SU-DHL-6 (cell line): ENCODE data around the gene KRT79.
"Not testable (repeated sequence)": the region's sequence is repeated elsewhere in the genome, so short reads cannot be mapped to it uniquely, and the experiment has no call there.

Experiments used
- H2AFZ ChIP-seq: fragments of 200-600 bp; sonication (generic); 2 replicates; pipeline ENCODE4 v1.6.1; 2014; ENCODE audit warnings: low read depth, mild to moderate bottlenecking, moderate library complexity, mixed read lengths, antibody characterized with exemption, low read length; ENCODE audit not compliant: severe bottlenecking
- H3F3A ChIP-seq: fragments of 200-600 bp; shearing (Covaris generic); 2 replicates; pipeline ENCODE4 v1.6.0; 2016; ENCODE audit warnings: antibody characterized with exemption, mild to moderate bottlenecking; ENCODE audit not compliant: insufficient read depth
- H3K27ac ChIP-seq: fragments of 200-600 bp; sonication (generic); 2 replicates; pipeline ENCODE4 v1.5.1; 2016; ENCODE audit warnings: low read depth, mild to moderate bottlenecking, low read length, moderate library complexity, mixed read lengths
- H3K27me3 ChIP-seq: fragments of 200-600 bp; sonication (generic), shearing (Covaris generic); 2 replicates; pipeline ENCODE4 v1.6.0; 2014; ENCODE audit warnings: mild to moderate bottlenecking, low read length
- H3K36me3 ChIP-seq: fragments of 200-600 bp; sonication (generic); 2 replicates; pipeline ENCODE4 v1.6.1; 2014; ENCODE audit warnings: mild to moderate bottlenecking, low read length, mixed read lengths
- H3K4me2 ChIP-seq: fragments of 300-600, 200-600 bp; shearing (Covaris generic), sonication (generic); 2 replicates; pipeline ENCODE4 v1.6.0; 2014; ENCODE audit warnings: low read length, low read depth, mild to moderate bottlenecking; ENCODE audit not compliant: poor library complexity, severe bottlenecking
- H3K4me3 ChIP-seq: fragments of 200-600 bp; sonication (generic); 2 replicates; pipeline ENCODE4 v1.5.1; 2014; ENCODE audit warnings: antibody characterized with exemption, low read length, mild to moderate bottlenecking, mixed read lengths; ENCODE audit not compliant: insufficient read depth, poor library complexity, severe bottlenecking
- H3K79me2 ChIP-seq: fragments of 200-600 bp; sonication (generic); 2 replicates; pipeline ENCODE4 v1.6.1; 2014; ENCODE audit warnings: mild to moderate bottlenecking, low read length, moderate library complexity; ENCODE audit not compliant: insufficient read depth
- H3K9ac ChIP-seq: fragments of 200-600 bp; sonication (generic); 2 replicates; pipeline ENCODE4 v1.7.0; 2014; ENCODE audit warnings: mild to moderate bottlenecking, low read length
- H3K9me2 ChIP-seq: fragments of 200-600 bp; sonication (generic); replicated peaks from 2 replicates; pipeline ENCODE4 v1.6.1; 2014; ENCODE audit warnings: low read length; ENCODE audit not compliant: insufficient read depth
- H3K9me3 ChIP-seq: fragments of 200-600 bp; sonication (generic); 2 replicates; pipeline ENCODE4 v1.6.1; 2014; ENCODE audit warnings: low read length, mixed read lengths; ENCODE audit not compliant: insufficient read depth
- H4K20me1 ChIP-seq: fragments of 200-600 bp; sonication (generic); 2 replicates; pipeline ENCODE4 v1.6.1; 2014; ENCODE audit warnings: low read depth, mild to moderate bottlenecking, antibody characterized with exemption, low read length, moderate library complexity, mixed read lengths
- CTCF ChIP-seq: fragments of 200-600 bp; sonication (generic); IDR thresholded peaks from one replicate; pipeline ENCODE4 v1.5.1; 2017; ENCODE audit warnings: antibody characterized with exemption, mild to moderate bottlenecking, low read length, moderate library complexity; ENCODE audit not compliant: insufficient read depth, poor library complexity, severe bottlenecking
- EZH2phosphoT487 ChIP-seq: fragments of 200-600 bp; sonication (generic), shearing (Covaris generic); conservative IDR thresholded peaks from 2 replicates; pipeline ENCODE4 v1.6.1; 2018; ENCODE audit warnings: mild to moderate bottlenecking, antibody characterized with exemption, low read length, moderate library complexity, mixed read lengths

KRT79 gene

GRCh38 chr12:52857500-52857899, 23.4 kb upstream of the KRT79 start:
- H3K27ac ChIP-seq: no peak overlapping the region
- H3K79me2 ChIP-seq: no peaks in the 10 kb centered on the region
- no peak overlapping the region for H3K4me3 ChIP-seq
- no peak overlapping the region for H3K9ac ChIP-seq
- no peaks in the 10 kb centered on the region for H3K9me3 ChIP-seq
- no peak overlapping the region for H2AFZ ChIP-seq
- TF ChIP-seq EZH2phosphoT487 (no peak), CTCF (no peak)
- no peaks in the 10 kb centered on the region for H4K20me1 ChIP-seq
- H3F3A ChIP-seq: no peaks in the 10 kb centered on the region
- H3K27me3 ChIP-seq: no peaks in the 10 kb centered on the region
- no peaks in the 10 kb centered on the region for H3K36me3 ChIP-seq
- no peaks in the 10 kb centered on the region for H3K9me2 ChIP-seq
- no peak overlapping the region for H3K4me2 ChIP-seq

- H3K36me3 ChIP-seq: no peaks in the 10 kb centered on the region
- H3K27ac ChIP-seq: no peak overlapping the region
- H4K20me1 ChIP-seq: no peaks in the 10 kb centered on the region
- H3K9ac ChIP-seq: no peak overlapping the region
- TF ChIP-seq EZH2phosphoT487 (no peak), CTCF (no peak)
- H3K4me3 ChIP-seq: no peak overlapping the region
- no peak overlapping the region for H2AFZ ChIP-seq
- no peaks in the 10 kb centered on the region for H3K27me3 ChIP-seq
- H3K4me2 ChIP-seq: no peak overlapping the region
- H3F3A ChIP-seq: no peaks in the 10 kb centered on the region
- H3K79me2 ChIP-seq: no peaks in the 10 kb centered on the region
- H3K9me3 ChIP-seq: no peaks in the 10 kb centered on the region
- H3K9me2 ChIP-seq: no peaks in the 10 kb centered on the region
These were observed 22.7 kb upstream of the KRT79 start for GRCh38 chr12:52856787-52857186.

- not testable (repeated sequence) for H3K36me3 ChIP-seq, H3K4me3 ChIP-seq, H4K20me1 ChIP-seq, H3K9ac ChIP-seq, H3F3A ChIP-seq, H3K9me3 ChIP-seq, H3K27ac ChIP-seq, H3K4me2 ChIP-seq, H2AFZ ChIP-seq, H3K79me2 ChIP-seq, H3K27me3 ChIP-seq, H3K9me2 ChIP-seq
These were observed 22.0 kb upstream of the KRT79 start for GRCh38 chr12:52856077-52856476.

- Histone ChIP-seq H3K9ac (no peak overlapping the region), H2AFZ (no peak overlapping the region), H3K9me2 (no peaks in the 10 kb centered on the region), H3K9me3 (no peaks in the 10 kb centered on the region), H3K27me3 (no peaks in the 10 kb centered on the region), H3K27ac (no peak overlapping the region), H3F3A (no peaks in the 10 kb centered on the region), H3K4me2 (no peak overlapping the region), H3K36me3 (no peaks in the 10 kb centered on the region), H3K79me2 (no peaks in the 10 kb centered on the region), H4K20me1 (no peaks in the 10 kb centered on the region), H3K4me3 (no peak overlapping the region)
- TF ChIP-seq EZH2phosphoT487: no peak
- TF ChIP-seq CTCF: no peak
These were observed 17.7 kb upstream of the KRT79 start for GRCh38 chr12:52851787-52852186.
